Activated CD4-positive, alpha-beta T cell treated with anti-CD3 and anti-CD28 coated beads, Interleukin-2, Interleukin-6, amounts not matched to agents 100 ng/mL and 50 ng/mL, durations not matched to agents 16 hours and 8 hours (primary cell): Measurements from ENCODE around the gene PPAT.

Experiments used
- DNase-seq: peaks from one replicate; pipeline ENCODE4 v3.0.0-alpha.2; 2020

Gene PPAT

DNA sequence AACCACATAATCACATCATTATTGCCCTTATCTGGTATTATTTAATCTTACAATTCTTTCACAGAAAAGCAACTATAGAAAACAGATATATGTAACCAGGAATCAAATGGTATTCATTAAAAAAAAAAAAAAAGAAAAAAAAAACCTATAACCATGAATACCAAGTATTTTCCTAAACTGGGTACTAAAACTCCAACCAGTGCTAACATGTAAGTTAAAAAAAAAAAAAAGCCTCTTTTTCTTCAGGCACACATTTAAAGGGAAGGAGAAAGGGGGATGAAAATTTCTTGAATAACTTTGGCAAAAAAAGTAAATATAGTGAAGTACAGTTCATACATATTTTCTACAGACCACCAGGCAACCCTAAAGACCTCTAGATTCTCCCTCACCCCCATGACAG lies 2.1 kb downstream of the PPAT start:
- DNase-seq: no peak

DNA sequence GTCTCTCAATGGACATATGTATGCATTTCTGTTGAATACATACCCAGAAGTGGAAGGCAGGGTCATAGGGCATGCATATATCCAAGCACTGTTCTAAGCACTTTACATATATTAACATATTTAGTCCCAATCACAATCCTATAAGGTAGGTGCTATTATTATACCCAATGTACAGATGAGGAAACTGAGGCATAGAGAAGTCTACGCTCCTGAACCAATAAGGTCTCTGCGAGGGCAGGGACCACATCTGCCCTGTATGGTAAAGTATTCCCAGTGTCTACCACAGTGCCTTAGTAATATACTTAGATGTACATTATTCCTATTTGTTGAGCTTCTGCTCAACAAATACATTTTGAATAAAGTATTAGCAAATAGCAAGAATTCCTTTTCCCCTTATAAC lies 5.2 kb downstream of the PPAT start:
- no peak for DNase-seq

DNA sequence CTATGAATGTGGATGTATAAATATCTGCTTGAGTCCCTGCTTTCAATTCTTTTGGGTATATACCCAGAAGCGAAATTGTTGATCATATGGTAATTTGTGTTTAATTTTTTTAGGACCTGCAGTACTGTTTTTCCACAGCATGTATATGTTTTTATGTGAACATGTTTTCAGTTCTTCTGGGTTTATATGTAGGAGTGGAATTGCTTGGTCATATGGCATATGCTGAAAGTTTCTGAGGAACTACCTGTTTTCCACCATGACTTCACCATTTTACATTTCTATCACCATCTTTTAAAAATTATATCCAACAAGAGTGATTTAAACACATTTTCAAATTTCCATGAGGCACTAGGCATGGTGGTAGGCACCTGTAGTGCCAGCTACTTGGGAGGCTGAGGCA lies 8.2 kb downstream of the PPAT start:
- DNase-seq: no peak

DNA sequence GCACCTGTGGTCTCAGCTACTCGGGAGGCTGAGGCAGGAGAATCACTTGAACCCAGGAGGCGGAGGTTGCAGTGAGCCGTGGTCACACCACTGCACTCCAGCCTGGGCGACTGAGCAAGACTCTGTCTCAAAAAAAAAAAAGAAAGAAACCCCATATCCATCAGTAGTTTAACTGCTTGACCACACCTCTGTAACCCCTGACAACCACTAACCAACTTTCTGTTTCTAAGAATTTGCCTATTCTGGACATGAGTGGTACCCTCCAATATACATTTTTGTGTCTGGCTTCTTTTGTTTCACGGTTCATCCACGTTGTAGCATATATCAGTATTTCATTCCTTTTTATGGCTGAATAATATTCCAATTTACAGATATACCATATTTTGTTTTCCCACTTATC lies 9.1 kb downstream of the PPAT start:
- DNase-seq: no peak

DNA sequence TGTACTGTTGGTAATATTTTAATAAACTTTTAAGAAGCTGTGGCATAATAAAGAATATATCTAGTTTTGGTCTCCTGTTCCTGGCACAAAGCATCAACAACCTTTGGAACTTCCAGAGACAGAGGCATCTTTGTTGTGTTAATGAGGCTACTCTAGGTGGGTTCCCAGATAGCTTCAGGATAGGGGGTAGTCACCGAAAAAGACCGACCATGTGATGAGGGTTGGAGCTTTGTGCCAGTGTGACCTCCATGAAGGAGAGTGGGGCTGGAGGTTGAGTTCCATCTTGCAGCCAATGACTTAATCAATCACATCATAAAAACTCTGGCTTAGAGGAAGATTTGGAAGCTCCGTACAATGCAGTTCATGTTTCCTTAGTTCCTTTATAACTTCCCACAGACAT lies 9.9 kb downstream of the PPAT start:
- no peak for DNase-seq

DNA sequence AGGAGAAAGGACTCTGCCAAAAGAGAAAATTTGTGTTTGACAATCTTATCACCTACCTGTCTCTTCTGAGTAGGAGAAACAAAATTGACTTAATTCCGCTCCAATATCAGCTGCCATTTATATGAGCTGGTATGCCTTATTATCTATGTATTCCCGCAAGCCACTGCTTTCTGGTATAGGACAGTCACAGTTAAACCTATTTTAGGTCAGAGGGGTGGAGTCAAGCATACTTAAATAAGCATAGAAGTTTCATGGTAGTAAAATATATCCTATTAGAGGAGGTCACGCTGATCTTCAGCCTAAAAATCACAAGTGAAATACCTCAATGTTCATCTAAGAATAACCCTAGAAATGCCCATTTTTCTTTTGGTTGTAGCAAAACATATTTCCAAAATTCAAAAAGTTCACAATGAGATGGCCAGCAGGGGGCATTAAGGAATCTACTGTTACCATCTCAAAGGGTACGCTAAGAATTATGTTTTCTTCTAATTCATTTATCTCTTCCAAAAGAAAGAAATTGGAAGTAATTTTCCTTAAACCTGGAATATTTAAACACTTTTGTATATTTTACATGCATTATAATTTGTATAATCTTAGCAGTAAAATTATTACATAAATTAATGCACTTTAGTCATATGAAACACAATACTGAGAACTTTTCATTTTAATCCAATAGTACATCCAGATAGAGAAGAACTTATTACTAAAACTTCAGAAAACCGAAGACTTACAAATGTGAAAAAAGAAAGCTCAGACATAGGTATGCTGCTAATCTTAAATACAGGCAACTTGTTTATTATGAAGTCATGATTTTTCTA lies 10.5 kb downstream of the PPAT start:
- no peak for DNase-seq

DNA sequence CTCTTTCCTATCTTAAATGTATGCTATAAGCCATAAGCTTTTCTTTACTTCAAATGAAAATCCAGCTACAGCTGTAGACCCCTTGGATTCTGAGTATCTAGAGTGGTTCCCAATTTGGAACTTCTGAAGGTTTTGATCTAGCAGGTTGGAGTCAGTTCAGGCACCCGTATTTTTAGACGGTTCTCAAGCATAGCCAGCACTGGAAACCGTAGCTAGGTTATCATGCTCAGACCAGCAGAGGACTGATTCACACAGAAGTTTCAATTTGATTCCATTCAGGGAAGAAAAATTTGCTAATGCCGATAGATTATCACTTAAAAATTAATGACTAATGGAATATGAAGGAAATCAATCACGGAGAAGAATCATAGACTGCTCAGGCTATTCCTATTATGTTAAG lies 11.2 kb downstream of the PPAT start:
- DNase-seq: no peak

DNA sequence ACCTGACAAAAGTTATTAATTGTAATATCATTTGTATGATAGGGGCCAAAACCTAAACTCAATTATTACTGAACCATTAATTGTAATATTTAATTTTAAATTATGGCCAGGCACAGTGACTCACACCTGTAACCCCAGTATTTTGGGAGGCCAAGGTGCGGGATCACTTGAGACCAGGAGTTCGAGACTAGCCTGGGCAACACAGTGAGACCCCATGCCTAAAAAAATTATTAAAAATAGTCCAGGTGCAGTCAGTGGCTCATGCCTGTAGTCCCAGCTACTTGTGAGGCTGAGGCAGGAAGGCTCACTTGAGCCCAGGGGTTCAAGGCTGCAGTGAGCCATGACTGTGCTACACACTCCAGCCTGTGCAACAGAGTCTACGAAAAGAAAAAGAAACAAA lies 18.0 kb downstream of the PPAT start:
- no peak for DNase-seq

DNA sequence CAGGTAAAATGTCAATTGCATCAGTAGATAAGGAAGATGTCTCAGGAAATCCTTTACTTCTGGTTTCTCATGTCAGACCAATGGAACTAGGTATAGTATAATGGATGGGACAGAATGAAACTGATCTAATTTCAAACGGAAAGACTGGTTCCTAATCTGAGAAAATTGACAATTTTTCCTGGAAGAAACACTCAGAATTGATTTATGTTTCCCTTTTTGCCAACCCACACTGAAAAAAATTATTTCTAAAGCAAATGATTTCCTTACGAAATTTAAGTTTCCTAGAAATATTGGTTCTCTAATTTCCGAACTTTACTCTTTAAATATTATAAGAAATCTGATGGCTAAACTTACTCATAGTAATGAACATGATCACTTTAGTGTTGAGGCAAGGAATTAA lies 19.1 kb downstream of the PPAT start:
- DNase-seq: no peak

DNA sequence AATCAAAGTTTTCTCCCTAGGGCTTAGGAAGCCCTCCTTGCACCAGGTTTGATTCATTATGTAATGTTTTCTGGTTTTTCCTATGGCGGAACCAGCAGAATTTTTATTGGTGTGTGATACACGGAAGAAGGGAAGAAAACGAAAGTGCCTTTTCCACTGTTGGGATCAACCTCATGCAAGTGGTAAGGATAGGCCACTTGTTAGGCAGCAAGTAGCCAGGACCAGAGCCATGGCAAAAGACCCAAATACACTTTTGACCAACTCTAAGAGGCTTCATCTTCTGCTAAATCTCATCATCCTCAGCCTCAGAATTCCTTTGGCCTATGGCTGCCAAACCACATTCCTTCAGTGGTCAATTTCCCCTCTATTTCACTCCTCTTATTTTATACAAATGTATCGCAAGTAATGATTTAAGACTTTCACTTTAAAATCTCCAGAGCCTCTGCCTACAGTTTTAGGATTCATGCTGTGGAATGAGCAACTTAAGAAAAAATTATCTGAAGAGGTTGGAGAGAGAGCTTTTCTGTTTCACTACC lies 21.2 kb downstream of the PPAT start:
- DNase-seq: no peak

DNA sequence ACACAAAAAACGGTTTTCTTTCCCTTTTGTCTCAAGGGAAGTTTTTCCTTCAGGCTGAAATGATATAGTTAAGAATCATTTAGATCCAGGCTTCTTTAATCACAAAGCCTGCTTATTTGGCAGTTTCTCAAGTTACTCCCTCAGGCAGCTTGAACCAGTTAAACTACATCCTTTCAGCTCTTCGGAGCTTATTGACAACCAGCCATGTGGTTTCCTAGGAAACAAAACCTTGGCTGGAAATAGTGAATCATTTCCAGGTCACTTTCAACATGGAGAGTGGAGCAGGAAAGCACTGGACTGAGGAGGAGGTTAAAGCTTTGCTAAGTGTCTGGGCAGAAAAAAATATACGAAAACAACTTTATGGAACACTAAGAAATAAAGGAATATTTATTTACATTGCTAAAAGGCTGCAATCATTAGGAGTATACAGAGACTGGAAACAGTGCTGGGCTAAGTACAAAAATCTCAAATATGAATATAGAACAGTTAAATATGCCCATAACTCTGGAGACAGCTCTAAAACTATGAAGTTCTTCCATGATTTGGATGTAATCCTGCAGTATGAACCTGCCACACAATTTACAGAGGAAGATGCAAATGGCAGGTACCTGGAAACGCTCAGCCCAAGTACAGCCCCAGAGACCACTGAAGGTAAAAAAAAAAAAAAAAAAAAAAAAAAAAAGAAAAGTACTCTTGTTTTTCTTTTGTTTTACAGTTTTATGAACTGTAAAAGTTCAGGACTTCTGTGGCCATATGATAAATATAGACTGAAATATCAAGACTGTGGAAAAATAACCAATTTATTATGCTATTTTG lies 25.0 kb downstream of the PPAT start:
- DNase-seq: peak; percentile 57

DNA sequence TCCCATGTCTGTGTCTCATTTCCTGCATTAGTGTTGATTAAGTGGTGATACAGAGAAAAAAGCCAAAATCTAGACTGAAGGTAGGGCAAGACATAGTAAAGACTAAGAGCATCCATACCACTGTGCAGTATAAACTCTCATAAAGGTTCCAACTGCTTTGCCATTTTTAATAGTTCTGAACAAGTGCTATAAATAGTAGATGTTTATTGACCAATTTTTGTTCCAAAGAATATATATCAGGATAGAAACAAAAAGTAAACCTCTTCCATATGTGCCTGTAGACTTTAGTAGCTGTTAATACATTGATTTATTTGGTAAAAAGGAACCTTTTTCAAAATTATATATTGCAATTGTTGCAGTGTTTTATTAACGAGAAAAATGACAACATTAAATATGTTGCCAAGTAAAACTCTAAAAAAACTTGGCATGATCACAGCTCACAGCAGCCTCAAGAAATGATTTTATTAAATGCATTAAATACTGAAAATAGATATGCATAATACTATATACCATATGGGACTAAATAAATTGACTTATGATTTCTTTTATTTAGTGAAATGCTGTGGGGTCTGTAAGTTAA lies 25.8 kb downstream of the PPAT start:
- no peak for DNase-seq

DNA sequence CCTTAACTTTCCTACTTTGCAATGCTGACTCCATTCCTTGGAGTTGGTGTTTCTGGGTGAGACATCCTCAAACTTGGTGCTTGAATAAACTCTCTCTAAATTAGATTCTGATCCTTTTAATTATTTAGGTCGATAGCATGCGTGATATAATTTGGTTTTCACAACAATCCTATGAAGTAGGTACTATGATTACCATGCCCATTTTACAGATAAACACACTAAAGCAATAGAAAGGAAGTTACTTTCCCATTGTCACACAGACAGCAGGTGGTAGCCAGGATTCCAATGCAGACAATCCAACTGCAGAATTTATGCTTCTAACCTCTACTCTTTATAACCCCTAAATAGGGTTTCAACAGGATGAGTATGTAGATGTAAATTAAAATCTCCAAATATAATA lies 26.4 kb downstream of the PPAT start:
- DNase-seq: no peak

DNA sequence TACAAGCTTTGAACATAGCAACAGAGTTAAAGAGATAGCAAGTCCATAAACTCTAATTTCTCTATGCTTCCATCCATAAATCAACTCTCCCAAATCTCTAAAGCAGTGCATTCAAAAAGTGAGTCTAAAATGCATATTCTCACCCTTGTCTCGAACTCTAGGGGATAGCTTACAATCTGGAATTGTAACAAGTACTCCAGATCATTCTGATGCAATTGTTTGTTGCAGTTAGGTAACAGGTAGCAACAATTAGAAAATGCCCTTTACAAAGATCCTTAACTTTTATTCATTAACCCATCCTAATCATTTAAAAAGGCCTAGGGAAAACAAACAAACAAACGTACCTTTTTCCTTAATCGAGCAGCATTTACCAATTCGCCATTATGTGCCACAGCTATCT lies 29.3 kb downstream of the PPAT start:
- no peak for DNase-seq

DNA sequence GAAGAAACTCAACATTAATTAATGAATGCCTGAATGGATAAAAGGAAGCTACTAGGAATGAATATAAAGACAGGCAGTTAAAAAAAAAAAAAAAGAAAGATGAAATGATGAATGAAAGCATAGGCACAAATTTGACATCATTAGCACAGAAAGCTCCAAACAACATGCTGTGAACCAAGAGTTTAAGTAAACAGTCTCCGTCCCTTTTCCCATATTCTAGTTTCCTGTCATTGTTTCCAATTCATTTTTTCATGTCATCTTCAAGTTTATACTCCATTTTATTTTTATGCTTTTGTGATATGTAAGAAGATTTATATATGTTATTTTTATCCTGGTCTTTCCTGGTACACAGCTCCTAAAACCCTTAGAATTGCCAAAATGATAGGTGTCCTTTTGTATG lies 30.4 kb downstream of the PPAT start:
- DNase-seq: no peak

DNA sequence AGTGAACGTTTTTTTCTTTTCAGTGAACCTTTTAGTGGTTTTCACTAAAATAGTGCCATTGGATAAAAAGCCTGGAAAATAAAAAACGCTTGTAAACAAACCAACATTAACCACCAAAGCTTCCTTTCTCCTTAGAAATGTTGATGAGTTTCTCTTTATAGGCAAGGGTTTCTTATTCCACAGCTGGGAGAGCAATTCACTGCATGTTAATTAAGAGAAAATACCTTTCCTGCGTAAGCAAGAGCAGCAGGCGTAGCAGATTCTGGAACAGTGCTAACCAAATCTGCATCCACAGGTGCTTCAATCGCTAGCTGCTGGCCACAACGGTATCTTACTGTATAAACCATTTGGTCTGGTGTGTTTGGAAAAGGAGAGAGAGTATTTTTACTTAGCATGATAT lies 34.9 kb downstream of the PPAT start:
- no peak for DNase-seq

DNA sequence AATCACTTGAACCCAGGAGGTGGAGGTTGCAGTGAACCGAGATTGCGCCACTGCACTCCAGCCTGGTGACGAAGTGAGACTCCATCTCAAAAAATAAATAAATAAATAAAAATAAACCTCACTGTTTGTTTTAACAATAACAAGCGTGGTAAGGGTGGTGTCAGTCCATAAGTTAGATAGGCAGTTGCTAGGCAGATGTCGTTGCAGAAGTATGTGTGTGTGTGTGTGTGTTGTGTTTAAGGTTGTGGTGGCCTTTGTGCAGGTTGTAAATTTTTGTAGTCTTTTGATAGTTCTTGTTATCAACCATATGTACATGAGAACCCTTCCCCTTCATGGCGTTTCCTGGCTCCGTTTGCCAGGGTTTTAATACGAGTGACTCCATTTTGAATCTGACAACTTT lies 44.1 kb downstream of the PPAT start:
- DNase-seq: no peak

DNA sequence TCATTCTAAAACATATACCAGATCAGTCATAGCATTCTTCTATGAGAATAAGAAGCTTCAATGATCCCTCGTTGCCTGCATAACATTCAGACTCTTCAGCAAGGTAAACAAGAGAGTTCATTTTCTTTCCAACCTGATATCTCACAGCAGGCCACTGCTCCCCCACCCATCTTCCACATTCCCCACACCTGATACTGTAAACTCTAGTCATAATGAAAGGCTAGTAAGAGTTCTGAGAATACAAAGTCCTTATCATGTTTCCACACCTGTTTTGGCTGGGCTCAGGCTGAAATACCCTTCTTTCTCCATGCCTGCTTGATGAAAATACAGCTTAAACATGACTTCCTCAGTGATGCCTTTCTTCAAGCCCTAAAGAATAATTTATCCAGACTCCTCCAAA lies 45.9 kb downstream of the PPAT start:
- DNase-seq: no peak

DNA sequence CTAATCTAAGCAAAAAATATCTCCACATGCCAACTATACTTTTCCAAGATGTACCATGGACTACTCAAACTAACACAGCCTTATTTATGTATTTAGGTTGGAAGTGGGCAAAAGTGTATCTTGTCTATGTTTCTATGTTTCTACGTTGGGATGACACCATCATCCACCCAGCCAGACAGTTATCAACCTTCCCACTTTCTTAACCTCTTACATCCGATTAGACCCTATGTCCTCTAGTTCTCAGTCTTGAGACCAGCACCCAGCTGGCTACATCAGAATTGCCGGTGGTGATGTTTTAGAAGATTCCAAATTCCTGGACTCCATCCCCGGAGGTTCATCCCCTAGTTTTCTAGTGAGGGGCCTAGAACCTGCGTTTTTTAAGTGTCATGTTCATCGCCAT lies 47.1 kb downstream of the PPAT start:
- DNase-seq: peak; percentile 3

DNA sequence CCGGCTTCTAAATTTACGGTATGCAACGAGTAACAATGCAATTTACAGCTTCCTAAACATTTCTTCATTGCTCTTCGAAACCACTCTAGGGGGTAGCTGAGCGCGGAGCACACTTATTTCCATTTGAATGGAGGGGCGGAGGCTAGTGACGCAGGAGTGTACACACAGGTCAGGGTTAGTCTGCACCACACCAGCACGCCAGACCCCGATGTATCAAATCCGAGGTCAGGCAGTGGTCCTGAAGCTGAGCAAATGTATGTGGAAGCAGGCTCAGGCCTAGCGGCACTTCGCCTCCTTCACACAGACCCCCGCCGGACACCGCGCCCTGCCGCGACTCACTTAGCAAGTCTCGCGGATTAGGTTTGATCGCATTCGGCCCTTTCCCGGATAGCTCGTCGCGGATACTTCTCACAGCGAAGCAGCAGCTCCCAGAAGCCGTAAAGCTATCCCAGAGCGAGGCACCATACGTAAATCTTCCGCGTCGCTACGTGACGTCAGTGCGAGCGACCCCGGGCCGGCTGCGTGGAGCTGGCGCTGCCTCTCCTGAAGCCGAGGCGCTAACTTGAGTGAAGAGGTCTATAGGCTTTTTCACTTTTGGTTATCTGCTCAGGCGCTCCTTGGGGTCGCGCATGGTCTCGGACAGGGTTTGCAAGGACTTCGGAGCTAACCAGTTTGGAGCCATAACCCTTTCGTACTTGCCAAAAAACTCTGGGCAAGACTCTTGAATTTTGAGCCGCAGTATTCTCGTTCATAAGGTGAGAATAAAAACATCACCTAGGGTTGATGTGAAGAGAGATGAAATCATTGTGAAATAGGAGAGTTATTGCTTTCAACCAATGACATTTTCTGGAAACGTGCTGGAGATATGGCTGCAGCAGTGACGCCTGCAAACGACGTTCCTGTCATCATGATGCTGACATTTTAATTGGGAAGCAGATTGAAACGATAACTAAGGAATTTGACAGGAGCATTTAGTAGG lies 48.1 kb downstream of the PPAT start, which contains the start of gene AASDH:
Gene AASDH (minus strand): TSS at position 469 of the 979 bp plus-strand sequence. CDS start 3,192 bp downstream, outside the sequence.
- DNase-seq: peak; percentile 96

DNA sequence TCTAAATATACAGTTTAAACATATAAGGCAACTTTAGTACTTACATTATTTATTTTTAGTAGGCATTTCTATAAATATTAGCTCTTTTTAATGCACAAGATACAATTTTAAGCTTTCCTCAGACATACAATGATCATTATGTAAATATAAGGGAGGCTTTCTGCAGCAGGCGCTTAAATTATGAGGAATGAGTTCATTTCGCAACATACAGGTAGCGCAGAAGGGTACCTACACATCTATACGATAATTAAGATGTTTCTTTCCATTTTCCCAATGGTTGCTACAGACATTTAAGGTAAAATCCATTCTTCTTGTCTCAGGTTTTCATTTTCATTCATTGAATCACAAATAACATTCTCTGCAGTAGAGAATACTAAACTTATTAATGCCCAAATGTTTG lies 49.3 kb downstream of the PPAT start:
- no peak for DNase-seq

DNA sequence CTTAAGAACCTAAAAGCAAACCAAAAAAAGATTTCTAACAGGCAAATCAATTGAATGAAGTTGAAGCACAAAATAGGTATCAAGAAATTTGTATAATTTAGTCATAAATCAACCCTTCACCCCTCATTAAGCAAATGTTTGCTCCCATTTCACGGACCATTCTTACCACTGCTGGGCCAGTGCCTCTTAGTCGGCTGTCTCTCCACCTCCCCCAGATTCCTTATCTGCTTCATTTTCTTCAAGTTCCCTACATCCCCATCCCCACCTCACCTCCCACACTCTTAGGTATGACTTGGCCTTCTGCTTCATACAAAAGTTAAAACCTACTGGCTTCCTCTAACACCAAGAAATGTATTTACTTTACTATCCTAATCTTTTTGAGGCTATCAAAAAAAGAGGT lies 60.0 kb downstream of the PPAT start:
- no peak for DNase-seq
